Measurements from ENCODE around the gene MBOAT7.

Gene MBOAT7

GRCh38 chr19:54162241-54162805 lies 27.1 kb downstream of the MBOAT7 start:
- no peak for DNase-seq (ENCODE audit: low read depth)

DNA sequence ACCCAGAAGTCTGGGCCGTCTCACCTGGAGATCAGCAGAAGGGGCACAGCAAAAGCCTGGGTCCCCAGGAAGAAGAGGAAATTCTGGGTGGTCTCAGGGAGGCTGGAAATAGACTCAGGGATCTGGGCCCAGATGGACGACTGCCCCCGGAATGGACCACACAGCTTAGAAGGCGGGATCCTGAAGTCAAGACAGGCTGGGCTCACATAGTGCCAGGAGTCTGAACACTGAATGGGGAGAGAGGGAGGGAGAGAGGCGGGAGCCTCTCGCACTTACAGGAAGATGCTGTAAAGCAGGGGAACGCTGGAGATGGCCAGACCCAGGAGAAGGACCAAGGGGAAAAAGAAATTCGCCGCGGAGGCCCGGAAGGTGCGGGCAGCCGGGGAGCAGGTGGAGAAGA lies 28.5 kb downstream of the MBOAT7 start:
- no peak for DNase-seq (ENCODE audit: low read depth)

- no peak for DNase-seq (ENCODE audit: low read depth)
Observed at GRCh38 chr19:54160182-54160811, 29.1 kb downstream of the MBOAT7 start.

GRCh38 chr19:54159352-54160181 lies 29.8 kb downstream of the MBOAT7 start, which contains the start of gene LENG1:
LENG1 (minus strand) TSS chr19:54159721; CDS start chr19:54159695, 26 bp downstream.
- peak; percentile 99 for DNase-seq (ENCODE audit: low read depth)

- no peak for DNase-seq (ENCODE audit: low read depth)
Observed at GRCh38 chr19:54158812-54159351, 30.5 kb downstream of the MBOAT7 start.

DNA sequence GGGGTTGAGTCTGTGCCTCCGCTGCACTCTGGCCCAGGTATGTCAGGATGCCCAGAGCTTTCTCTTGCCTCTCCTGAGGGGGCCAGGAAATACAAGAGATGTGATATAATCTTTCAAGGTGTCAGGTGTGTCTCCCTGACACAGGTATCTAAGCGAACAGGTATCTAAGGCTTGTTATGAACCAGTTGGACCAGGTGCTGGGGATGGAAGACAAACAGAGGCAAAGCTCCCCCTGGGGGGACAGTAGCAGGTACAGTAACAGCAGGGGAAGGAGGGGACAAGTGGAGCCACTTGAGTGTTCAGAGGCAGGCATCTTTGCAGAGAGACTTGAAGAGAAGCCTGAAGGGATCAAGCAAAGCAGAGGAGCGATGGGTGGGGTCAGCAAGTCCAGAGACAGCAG lies 32.4 kb downstream of the MBOAT7 start:
- DNase-seq (ENCODE audit: low read depth), result no peak

- DNase-seq (ENCODE audit: low read depth), result no peak
Observed at GRCh38 chr19:54156490-54156889, 32.9 kb downstream of the MBOAT7 start.

DNA sequence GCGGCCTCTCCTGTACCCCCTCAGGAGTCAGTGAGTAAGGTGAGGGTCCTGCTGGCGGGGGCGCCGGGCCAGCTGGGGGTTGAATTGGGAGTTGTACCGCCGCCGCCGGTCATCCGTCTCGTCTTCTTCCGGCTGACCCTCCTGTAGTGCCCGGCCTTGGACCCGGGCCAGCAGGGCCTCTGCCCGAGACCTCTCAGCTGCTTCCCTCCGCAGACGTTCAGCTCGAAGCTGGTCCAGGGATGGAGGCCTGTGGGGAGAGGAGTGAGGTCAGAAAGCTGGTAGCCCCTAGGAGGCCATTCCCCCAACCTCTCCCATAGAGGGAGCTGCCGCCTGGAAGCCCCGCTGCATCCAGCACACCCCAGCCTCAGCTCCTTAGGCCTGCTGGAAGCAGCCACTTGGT lies 33.7 kb downstream of the MBOAT7 start:
- DNase-seq (ENCODE audit: low read depth), result no peak

- no peak for DNase-seq (ENCODE audit: low read depth)
Observed at GRCh38 chr19:54154603-54155345, 34.6 kb downstream of the MBOAT7 start.

GRCh38 chr19:54153731-54154326 lies 35.6 kb downstream of the MBOAT7 start:
- no peak for DNase-seq (ENCODE audit: low read depth)

- no peak for DNase-seq (ENCODE audit: low read depth)
Observed at GRCh38 chr19:54152878-54153524, 36.4 kb downstream of the MBOAT7 start.

DNA sequence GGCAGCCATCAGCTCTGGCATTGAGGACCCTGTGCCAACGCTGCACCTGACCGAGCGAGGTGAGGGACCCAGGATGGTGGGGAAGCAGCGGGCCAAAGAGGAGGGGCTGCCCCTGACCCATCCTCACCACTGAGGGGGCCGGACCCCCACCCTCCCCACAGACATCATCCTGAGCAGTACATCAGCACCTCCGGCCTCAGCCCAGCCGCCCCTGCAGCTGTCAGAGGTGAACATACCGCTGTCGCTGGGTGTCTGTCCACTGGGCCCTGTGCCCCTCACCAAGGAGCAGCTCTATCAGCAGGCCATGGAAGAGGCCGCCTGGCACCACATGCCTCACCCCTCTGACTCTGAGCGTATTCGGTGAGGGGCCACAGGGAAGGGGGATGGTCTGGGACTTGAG lies 37.1 kb downstream of the MBOAT7 start:
- no peak for DNase-seq (ENCODE audit: low read depth)

- DNase-seq (ENCODE audit: low read depth), result no peak
Observed at GRCh38 chr19:54151362-54152035, 37.9 kb downstream of the MBOAT7 start.

DNA sequence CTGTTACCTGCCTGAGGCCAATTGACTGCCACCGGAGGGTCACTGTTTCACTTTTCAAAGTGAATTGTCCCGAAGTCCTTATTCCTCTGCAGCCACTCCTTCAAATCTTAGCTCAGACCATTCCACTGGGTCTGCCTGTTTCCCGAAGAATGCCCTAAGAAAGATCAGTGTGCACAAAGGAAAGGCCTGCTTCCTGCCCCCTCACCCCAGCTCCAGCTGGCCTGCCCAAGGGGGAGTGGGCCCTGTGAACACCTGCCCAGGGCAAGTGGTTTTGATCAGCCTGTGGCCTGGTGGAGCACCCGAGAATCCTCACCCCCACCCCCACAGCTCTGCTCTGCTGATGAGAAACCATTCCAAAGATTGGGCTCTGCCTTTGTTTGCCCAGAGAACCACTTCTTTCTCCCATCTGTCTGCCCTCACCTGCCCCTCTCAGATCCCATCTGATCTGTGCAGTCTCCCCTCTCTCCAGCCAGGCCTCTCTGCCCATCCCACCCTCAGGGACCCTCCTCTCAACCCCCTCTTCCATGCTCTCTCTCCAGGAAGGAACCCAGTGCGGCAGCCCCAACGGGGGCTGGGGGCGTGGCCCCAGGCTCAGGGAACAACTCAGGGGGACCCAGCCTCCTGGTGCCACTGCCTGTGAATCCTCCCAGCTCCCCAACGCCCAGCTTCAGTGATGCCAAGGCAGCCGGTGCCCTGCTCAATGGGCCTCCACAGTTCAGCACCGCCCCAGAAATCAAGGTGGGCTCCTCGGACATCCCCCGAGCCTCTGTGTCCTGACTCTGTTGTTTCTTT lies 40.2 kb downstream of the MBOAT7 start:
- DNase-seq (ENCODE audit: low read depth), result no peak

- DNase-seq (ENCODE audit: low read depth), result no peak
Observed at GRCh38 chr19:54148158-54148557, 41.2 kb downstream of the MBOAT7 start.

- DNase-seq (ENCODE audit: low read depth), result no peak
Observed at GRCh38 chr19:54147676-54148075, 41.7 kb downstream of the MBOAT7 start.

- no peak for DNase-seq (ENCODE audit: low read depth)
Observed at GRCh38 chr19:54145541-54146158, 43.7 kb downstream of the MBOAT7 start.

- DNase-seq (ENCODE audit: low read depth), result no peak
Observed at GRCh38 chr19:54142166-54142780, 47.1 kb downstream of the MBOAT7 start.

- no peak for DNase-seq (ENCODE audit: low read depth)
Observed at GRCh38 chr19:54141356-54141755, 48.0 kb downstream of the MBOAT7 start.

Data from HS-5 (cell line).